ENCODE measurements around the gene SPDYC.
A peak's percentile ranks its signal among the peaks of the same experiment; 100 is the strongest.
"Not testable (repeated sequence)": the region's sequence is repeated elsewhere in the genome, so short reads cannot be mapped to it uniquely, and the experiment has no call there.

The SPDYC gene

DNA sequence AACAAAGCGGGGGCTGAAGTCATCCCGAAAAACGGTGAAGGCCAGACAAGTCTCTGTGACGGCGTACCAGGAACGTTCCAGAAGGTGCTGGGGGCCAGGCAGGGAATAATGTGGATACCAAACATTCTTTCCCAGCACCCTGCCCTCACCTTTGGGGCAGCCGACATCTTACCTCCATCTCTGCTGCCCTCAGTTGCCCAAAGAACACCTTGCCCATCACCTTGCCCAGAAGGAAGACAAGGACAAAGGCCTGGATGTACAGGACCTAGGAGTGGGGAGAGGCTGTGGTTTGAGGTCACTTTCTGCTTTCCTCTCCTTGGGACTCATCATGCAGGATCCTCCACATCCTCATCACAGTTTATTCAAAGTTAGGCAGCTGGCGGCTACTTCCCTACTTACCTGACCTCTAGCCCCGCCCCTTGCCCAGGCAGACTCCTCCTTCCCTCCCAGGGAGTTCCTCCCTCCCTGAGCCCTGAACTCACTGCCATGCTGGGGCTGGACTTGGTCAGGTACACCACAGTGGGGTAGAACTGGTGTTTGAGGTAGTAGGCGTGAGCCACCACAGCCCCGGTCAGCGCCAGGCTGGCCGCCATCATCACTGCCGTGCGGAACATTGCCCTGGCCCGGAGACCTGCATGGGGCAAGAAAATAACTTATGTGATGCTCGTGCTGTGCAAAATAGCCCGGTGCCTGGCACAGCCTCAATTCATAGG lies 36.9 kb upstream of the SPDYC start:
- peak; percentile 56 for DNase-seq
- in situ Hi-C loops (cut with MboI; ENCODE audit: low pct_unique_long_range_greater_than_20kb, low sequenced_read_pairs), result no loop called here

DNA sequence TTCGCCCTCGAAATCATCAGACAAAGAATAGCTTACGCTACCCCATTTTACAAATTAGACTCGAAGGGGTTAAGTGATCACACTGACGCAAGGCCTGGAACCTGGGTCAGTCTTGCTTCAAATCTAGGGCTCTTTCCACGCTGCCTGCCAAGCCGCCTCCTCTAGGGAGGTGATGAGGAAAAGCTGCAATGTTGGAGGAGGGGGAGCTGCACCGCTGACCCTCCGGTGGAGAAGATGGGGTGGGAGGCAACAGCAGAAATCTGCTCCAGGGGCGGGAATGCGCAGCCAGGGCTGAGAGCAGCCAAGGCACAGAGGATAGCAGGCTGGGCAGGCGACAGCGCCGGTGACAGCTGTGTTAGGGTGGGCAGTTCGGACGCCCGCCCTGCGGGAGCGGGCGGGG lies 36.3 kb upstream of the SPDYC start:
- no peak for DNase-seq
- in situ Hi-C loops (cut with MboI; ENCODE audit: low pct_unique_long_range_greater_than_20kb, low sequenced_read_pairs), result no loop called here

DNA sequence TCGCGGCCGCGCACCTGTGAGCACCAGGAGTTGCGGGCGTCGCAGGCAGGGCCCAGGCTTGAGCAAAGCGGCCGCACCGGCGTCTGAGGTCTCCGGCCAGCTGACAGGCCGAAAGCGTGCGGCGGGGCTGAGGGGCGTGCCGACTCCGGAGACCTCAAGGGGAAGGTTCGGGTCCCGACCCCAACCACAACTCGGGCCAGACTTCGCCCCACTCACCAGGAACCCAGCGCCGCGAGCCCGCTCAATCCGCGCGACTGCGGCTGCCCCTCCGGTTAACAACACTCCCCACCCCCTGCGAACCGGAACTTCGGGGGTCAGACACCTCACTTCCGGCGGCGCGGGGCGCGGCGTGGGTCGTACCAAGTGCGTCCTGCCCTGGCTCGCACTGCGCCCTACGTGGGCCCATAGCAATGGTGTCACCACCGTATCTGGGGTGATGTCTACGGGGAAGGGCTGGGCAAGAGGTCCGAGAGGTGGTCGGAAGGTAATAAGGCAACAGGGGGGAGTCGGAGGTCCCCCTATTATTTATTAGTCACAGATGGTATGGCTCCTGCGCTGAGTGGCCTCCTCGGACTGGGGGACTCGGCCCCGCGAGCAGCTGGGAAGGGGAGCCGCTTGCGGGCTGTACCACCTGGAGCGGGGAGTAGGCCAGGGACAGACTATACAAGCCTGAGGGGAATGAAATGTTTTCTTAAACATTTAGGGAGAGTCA lies 35.6 kb upstream of the SPDYC start, which contains the start of gene SYVN1:
Gene SYVN1 (minus strand): TSS at position 280 of the 712 bp plus-strand sequence. CDS start 918 bp downstream, outside the sequence.
- in situ Hi-C loops (cut with MboI; ENCODE audit: low pct_unique_long_range_greater_than_20kb, low sequenced_read_pairs), result no loop called here
- DNase-seq, result peak; percentile 91

DNA sequence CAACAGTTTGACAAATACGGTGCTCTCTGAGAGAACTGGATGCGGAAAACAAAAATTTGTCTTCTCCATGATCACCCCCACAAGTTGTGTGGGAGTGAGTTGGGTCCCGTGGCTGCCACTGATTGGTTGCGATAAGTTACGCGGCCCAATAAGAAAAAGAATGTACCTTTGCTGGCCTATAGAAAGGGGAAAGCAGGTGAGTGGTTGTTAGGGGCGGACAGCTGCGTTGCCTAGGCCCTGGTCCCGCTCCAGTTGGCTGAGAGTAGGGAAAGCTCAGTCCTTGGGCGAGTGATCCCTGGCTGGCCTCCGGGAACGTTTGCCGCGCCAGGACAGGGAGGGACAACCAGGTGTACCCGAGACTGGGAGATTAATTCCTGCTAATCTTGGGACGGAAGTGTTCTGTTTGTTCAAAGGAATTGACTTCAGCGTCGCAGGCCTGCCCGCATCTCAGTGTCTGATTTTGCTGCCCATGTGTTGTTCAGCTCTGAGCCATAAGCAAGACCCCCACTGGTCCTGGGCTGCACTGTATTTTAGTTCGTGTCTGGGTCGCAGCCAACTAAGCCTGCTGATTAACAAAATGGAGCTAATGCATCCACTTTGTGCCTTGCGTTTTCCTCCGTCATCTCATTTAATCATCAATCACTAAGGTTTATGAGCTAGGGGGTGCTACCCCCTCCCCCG lies 34.9 kb upstream of the SPDYC start:
- peak; percentile 97 for DNase-seq
- in situ Hi-C loops (cut with MboI; ENCODE audit: low pct_unique_long_range_greater_than_20kb, low sequenced_read_pairs), result no loop called here

DNA sequence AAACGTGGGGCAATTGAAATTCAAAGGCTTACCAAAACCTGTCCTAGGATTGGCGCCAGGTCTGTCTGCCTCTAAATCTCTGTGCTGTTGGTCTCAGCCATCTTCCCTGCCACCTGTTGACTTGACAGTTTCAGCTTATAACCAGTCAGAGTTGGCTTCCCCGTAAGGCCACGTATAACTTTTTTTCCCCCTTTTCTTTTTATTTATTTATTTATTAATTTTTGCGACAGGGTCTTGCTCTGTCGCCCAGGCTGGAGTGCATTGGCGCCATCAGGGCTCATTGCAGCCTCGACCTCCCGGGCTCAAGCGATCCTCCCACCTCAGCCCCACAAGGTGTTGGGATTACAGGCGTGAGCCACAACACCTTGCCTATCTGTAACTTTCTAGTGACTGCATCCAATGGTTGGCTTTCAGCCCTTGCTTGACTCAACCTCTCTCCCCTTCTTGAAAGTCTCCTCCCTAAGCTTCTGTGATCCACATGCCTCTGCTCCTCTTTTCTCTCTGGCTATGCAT lies 34.3 kb upstream of the SPDYC start:
- DNase-seq, result no peak
- in situ Hi-C loops (cut with MboI; ENCODE audit: low pct_unique_long_range_greater_than_20kb, low sequenced_read_pairs), result no loop called here

DNA sequence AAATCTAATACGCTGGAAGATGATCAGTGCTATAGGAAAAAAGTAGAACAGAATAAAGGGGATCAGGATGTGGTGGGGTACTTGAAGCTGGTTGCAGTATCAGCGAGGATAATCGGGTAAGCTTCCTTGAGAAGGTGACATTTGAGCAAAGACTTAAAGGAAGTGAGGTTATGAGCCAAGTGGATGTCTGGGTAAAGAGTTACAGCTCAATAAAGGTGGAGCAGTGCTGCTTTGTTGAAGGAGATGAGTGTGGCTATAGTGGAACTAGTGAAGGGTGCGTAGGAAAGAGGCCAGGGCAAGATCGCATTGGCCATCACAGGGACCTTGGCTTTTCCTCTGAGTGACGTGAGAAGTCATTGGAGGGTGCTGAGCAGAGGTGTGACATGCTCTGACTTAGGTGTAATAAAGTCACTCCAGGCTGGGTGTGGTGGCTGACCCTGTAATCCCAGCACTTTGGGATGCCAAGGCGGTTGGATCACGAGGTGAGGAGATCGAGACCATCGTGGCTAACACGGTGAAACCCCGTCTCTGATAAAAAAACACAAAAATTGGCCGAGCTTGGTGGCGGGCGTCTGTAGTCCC lies 33.4 kb upstream of the SPDYC start:
- DNase-seq, result no peak
- in situ Hi-C loops (cut with MboI; ENCODE audit: low pct_unique_long_range_greater_than_20kb, low sequenced_read_pairs), result no loop called here

DNA sequence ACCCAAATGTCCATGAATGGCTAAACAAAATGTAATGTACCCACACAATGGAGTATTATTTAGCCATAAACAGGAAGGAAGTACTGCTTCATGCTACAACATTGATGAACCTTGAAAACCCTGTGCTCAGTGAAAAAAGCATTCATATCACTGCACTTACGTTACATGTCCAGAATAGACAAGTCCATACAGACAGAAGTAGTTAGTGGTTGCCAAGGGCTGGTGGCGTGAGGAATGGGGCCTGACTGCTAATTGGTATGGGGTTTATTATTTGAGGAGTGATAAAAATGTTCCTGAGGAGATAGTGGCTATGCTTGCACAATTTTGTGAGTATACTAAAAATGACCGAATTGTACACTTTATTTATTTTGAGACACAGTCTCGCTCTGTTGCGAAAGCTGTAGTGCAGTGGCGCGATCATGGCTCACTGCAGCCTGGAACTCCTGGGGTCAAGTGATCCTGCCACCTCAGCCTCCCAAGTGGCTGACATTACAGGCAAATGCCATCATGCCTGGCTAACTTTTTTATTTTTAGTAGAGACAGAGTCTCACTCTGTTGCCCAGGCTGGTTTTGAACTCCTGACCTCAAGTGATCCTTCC lies 28.0 kb upstream of the SPDYC start:
- no peak for DNase-seq
- in situ Hi-C loops (cut with MboI; ENCODE audit: low pct_unique_long_range_greater_than_20kb, low sequenced_read_pairs), result no loop called here

DNA sequence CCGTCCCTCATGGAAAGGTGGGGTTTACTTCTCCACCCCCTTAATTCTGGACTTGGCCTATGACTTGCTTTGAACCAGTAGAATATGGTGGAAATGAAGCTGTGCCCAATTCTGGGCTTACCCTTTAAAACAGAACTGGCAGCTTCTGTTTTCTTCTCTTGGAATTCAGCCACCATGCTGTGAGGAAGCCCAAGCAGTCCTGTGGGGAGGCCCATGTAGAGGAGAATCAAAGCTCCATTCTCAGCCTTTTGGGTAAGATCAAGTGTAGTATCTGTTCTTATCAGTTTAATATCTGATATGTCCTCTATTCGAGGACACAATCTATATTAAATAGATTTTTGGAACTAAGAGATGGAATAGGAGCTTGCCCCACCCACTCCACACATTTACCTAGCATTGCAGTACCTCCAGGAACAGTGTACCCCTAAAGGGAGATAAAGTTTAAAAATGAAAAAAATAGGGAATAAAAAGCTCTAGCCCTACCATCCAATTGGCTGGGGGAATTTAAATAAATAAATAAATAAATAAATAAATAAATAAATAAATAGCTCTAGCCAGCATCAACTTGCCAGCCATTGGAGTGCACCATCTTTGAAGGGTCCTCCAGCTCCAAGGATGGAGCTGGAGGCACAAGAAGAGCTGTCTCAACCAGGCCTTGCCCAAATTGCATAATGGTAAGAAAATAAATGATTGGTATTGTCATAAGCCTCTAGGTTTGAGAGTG lies 22.5 kb upstream of the SPDYC start:
- DNase-seq, result no peak
- in situ Hi-C loops (cut with MboI; ENCODE audit: low pct_unique_long_range_greater_than_20kb, low sequenced_read_pairs), result no loop called here

DNA sequence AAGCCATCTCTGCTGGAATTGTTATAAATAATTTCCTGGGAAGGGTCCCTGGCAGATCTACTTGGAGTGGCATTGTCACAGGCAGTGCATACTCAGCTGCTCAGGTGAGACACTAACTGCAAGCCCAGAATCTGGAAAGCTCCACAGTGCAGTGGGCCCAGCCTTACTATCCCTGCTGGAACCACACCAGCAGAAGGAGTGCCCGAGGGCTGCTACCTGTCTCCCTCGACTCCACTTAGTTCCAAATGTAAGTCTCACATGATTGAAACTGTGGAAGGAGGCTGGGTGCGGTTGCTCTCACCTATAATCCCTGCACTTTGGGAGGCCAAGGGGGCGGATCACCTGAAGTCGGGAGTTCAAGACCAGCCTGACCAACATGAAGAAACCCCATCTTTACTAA lies 21.4 kb upstream of the SPDYC start:
- in situ Hi-C loops (cut with MboI; ENCODE audit: low pct_unique_long_range_greater_than_20kb, low sequenced_read_pairs), result no loop called here

DNA sequence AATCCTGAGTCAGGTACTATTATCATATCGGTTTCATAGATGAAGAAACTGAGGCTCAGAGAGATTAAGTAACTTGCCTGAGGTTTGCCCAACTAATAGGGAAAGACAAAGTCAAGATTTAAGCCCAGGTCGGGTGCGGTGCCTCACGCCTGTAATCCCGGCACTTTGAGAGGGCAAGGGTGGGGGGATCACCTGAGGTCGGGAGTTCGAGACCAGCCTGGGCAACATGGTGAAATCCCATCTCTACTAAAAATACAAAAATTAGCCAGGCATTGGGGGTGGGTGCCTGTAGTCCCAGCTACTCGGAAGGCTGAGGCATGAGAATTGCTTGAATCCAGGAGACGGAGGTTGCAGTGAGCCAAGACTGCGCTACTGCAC lies 19.9 kb upstream of the SPDYC start:
- DNase-seq; in situ Hi-C loops (cut with MboI; ENCODE audit: low pct_unique_long_range_greater_than_20kb, low sequenced_read_pairs): not testable (repeated sequence)

More for the DNA sequence above, 21.4 kb upstream of the SPDYC start:
- DNase-seq, result no peak

DNA sequence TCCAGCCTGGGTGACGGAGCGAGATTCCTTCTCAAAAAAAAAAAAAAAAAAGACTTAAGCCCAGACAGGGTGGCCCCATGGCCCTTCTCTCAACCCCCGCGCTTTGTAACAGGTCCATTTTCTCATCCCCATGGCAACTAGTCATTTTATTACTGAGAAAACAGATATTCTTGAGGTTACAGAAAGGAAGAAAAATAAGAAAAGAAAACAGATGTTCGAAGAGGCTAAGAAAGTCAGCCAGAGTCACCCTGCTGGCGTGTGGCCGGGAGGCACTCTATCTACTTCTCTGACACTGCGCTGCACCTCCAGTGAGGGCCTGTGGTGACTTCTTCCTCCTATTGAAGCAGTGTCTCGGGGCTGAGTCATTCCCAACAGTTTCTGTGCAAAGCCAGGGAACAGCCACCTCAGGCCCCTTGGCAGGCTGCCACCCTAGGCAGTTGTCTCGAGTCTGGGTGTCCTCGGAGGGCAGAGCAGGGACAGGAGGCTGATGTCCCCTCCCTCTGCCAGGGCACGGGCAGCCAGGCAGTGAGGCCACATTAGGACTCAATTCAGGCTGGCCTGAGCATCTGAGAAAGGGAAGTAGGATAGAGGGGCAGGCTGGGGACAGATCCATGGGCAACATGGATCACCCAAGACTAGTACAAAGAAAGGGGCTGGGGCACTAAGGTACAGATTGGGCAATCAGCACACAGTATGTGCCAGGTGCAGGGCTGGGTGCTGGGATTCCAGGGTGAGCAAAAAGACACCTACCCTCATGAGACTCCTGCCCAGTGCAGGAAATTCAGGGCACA lies 19.3 kb upstream of the SPDYC start:
- peak; percentile 91 for DNase-seq
- in situ Hi-C loops (cut with MboI; ENCODE audit: low pct_unique_long_range_greater_than_20kb, low sequenced_read_pairs), result no loop called here

DNA sequence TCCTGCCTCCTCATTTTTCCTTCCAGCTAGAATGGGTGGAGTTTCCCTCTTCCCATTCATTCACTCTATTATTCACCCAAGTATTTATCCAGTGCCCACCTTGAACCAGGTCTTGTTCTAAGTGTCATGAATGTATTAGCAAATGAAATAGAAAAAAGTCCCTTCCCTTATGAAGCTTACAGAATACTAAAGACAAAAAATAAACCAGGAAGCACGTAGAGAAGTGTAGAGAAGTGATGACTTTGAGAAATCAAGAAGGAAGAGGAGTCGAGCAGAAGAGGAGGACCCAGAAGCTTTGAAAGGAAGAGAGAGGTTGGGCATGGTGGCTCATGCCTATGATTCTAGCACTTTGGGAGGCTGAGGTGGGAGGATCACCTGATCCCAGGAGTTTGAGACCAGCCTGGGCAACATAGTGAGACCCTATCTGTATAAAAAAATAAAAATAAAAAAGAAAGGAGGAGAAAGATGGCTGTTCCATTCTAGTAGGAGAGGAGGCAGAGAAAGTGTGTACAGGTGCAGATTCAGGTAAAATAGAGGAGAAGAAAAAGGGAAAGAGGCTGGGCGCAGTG lies 18.6 kb upstream of the SPDYC start:
- in situ Hi-C loops (cut with MboI; ENCODE audit: low pct_unique_long_range_greater_than_20kb, low sequenced_read_pairs), result no loop called here
- DNase-seq, result no peak

DNA sequence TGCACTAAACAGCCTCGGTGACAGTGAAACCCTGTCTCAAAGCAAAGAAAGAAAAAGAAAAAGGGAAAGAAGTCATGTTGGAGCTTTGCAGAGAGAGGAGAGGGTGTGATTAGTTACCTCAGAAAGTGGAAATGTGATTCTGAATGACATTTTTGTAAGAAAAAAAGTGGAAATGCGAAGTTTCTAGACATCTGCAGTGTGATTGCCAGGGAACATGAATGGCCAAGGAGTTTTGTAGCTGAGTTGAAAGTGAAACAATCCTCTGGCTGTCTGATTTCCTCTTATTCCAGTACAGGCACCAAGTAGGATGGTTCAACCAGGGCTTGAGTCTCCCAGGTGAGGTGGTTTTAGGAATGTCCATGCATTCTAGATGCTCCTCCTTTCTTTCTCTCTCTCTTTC lies 17.9 kb upstream of the SPDYC start:
- DNase-seq, result no peak
- in situ Hi-C loops (cut with MboI; ENCODE audit: low pct_unique_long_range_greater_than_20kb, low sequenced_read_pairs), result no loop called here

DNA sequence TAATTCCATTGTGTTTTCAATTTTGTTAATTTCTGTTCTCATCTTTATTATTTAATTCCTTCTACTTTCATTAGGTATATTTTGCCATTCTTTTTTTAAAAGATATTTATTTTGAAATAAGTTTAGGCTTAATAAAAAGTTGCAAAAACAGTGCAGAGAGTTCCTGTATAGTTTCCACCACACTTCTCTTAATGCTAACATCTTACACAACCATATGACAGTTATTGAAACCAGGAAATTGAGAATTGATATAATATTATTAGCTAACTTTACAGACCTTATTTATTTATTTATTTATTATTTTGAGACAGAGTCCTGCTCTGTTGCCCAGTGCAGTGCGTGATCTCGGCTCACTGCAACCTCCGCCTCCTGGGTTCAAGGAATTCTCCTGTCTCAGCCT lies 13.8 kb upstream of the SPDYC start:
- in situ Hi-C loops (cut with MboI; ENCODE audit: low pct_unique_long_range_greater_than_20kb, low sequenced_read_pairs), result no loop called here
- no peak for DNase-seq

DNA sequence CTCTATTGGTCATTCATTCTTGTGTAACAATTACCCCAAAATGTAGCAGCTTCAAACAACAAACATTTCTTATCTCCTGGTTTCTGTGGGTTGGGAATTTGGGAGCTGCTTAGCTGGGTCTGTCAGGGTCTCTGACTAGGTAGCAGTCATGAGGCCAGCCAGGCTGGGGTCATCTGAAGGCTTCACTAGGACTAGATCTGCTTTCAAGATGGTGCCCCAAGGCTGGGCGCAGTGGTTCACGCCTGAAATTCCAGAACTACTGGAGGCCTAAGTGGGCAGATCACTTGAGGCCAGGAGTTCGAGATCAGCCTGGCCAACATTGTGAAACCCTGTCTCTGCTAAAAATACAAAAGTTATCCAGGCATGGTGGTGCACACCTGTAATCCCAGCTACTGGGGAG lies 13.1 kb upstream of the SPDYC start:
- no peak for DNase-seq
- in situ Hi-C loops (cut with MboI; ENCODE audit: low pct_unique_long_range_greater_than_20kb, low sequenced_read_pairs), result no loop called here

DNA sequence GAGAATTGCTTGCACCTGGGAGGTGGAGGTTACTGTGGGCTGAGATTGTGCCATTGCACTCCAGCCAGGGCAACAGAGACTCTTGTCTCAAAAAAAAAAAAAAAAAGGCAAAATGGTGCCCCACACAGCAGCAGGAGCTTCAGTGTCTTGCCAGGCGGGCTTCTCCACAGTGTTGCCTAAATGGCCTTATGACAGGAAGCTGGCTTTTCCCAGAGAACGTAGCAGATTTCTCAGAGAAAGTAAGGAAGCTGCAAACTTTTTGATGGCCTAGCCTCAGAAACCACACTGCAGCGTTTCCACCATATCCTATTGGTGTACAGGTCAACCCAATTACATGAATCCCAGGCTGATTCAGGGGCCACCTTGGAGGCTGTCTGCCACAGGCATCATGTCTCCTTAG lies 12.7 kb upstream of the SPDYC start:
- in situ Hi-C loops (cut with MboI; ENCODE audit: low pct_unique_long_range_greater_than_20kb, low sequenced_read_pairs), result no loop called here
- no peak for DNase-seq

DNA sequence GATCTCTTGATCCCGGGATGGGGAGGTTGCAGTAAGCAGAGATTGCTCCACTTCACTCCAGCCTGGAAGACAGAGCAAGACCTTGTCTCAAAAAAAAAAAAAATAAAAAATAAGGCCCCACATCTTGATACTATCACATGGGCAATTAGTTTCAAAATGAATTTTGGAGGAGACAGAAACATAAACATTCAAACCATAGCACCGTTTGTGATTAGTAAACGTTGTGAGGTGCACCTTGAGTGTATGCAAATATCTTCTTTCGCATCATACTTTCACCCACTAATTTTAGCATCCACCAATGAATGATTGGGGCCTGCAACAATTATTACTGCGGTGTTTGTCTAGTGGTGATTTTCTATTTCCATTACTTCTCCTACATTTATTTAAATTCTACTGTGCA lies 11.0 kb upstream of the SPDYC start:
- in situ Hi-C loops (cut with MboI; ENCODE audit: low pct_unique_long_range_greater_than_20kb, low sequenced_read_pairs), result no loop called here
- no peak for DNase-seq

DNA sequence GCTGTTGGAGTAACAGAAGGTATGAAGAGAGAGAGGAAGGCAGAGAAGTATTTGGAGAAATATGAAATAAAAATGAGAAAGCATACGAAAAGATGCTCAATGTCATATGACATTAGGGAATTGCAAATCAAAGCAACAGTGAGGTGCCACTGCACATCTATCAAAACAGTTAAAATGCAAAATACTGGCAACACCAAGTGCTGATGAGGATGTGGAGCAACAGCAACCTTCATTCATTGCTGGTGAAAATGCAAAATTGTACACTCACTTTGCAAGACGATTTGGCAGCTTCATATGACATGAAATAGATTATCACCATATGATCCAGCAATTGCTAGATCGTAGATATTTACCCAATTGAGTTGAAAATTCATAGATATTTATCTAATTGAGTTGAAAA lies 9.4 kb upstream of the SPDYC start:
- in situ Hi-C loops (cut with MboI; ENCODE audit: low pct_unique_long_range_greater_than_20kb, low sequenced_read_pairs), result no loop called here

More for the DNA sequence above, 9.4 kb upstream of the SPDYC start:
- DNase-seq, result no peak

Data from KBM-7 (cell line).